GM06990 (cell line): ENCODE results near the gene MRPS22.
"Not testable (repeated sequence)": the region's sequence is repeated elsewhere in the genome, so short reads cannot be mapped to it uniquely, and the experiment has no call there.

Experiments
- DNase-seq: peaks from one replicate; pipeline ENCODE4 v3.0.0-alpha.2; 2011; ENCODE audit not compliant: insufficient read length; ENCODE audit errors: extremely low read depth
- H3K27me3 ChIP-seq: replicated peaks from 2 replicates; pipeline ENCODE4 v1.6.0; 2011; ENCODE audit warnings: low read length; ENCODE audit not compliant: control insufficient read depth, insufficient read depth
- H3K36me3 ChIP-seq: 2 replicates; pipeline ENCODE4 v1.5.1; 2011; ENCODE audit warnings: low read length; ENCODE audit not compliant: control insufficient read depth, insufficient read depth
- H3K4me3 ChIP-seq: replicated peaks from 2 replicates; pipeline ENCODE4 v1.5.1; 2011; ENCODE audit warnings: low read depth, mild to moderate bottlenecking, control low read depth, low read length
- TF ChIP-seq, protein P1 (sequence below): IDR thresholded peaks from 2 replicates; pipeline ENCODE4 v1.5.1; 2011; ENCODE audit warnings: low read length, control low read depth, mild to moderate bottlenecking, inconsistent platforms; ENCODE audit not compliant: insufficient read depth, poor library complexity, severe bottlenecking

Gene MRPS22

DNA sequence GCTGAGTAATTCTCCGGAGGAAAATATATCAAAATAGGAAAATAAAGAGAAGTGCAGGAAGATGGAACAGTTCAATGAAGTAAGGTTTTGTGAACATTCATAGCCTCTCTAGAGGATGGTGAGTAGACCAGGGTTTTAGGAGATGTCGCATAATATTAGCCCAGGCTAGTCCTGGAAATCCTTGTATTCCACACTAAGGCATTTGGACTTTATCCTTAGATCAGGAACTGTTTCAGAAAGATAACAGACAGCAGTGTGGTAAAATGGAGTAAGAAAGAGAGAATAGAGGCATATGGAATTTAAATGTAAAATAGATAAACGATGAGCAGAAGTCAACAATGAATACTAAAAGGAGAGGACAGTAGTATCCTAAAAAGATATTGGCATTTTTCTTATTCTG lies 33.6 kb downstream of the MRPS22 start:
- Histone ChIP-seq H3K27me3 (no peaks in the 10 kb centered on the region), H3K36me3 (peaks cover 16% of the 10 kb centered on the region), H3K4me3 (no peak overlapping the region)
- TF ChIP-seq, protein P1, sequence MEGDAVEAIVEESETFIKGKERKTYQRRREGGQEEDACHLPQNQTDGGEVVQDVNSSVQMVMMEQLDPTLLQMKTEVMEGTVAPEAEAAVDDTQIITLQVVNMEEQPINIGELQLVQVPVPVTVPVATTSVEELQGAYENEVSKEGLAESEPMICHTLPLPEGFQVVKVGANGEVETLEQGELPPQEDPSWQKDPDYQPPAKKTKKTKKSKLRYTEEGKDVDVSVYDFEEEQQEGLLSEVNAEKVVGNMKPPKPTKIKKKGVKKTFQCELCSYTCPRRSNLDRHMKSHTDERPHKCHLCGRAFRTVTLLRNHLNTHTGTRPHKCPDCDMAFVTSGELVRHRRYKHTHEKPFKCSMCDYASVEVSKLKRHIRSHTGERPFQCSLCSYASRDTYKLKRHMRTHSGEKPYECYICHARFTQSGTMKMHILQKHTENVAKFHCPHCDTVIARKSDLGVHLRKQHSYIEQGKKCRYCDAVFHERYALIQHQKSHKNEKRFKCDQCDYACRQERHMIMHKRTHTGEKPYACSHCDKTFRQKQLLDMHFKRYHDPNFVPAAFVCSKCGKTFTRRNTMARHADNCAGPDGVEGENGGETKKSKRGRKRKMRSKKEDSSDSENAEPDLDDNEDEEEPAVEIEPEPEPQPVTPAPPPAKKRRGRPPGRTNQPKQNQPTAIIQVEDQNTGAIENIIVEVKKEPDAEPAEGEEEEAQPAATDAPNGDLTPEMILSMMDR = no peak
- no peak for DNase-seq

- TF ChIP-seq, protein P1 = no peak
- peaks cover 8% of the 10 kb centered on the region for H3K36me3 ChIP-seq
- no peaks in the 10 kb centered on the region for H3K27me3 ChIP-seq
- DNase-seq = no peak
- no peak overlapping the region for H3K4me3 ChIP-seq
These were observed 34.9 kb downstream of the MRPS22 start for GRCh38 chr3:139378587-139379241.

GRCh38 chr3:139380575-139380974 lies 36.8 kb downstream of the MRPS22 start:
- Histone ChIP-seq H3K36me3 (peaks cover 8% of the 10 kb centered on the region), H3K27me3 (no peaks in the 10 kb centered on the region), H3K4me3 (no peak overlapping the region)
- TF ChIP-seq, protein P1 = no peak
- no peak for DNase-seq

DNA sequence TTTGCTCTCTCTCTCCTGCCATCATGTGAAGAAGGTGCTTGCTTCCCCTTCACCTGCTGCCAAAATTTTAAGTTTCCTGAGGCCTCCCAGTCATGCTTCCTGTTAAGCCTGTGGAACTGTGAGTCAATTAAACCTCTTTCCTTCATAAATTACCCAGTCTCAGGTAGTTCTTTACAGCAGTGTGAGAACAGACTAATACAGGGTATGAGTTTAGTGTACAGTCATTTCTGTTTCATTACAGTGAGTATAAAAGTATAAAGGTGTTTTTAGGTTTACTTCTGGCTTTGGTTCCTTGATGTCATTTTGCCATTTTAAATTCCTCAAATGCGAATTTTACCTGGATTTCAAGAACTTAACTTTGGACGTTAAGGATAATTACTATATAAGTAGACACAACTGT lies 38.5 kb downstream of the MRPS22 start:
- not testable (repeated sequence) for H3K4me3 ChIP-seq, H3K27me3 ChIP-seq, DNase-seq, H3K36me3 ChIP-seq

GRCh38 chr3:139388077-139388476 lies 44.3 kb downstream of the MRPS22 start:
- H3K36me3 ChIP-seq = no peaks in the 10 kb centered on the region

GRCh38 chr3:139388821-139389551 lies 45.2 kb downstream of the MRPS22 start:
- Histone ChIP-seq H3K4me3 (peak overlapping the region; percentile 91), H3K36me3 (no peaks in the 10 kb centered on the region), H3K27me3 (no peaks in the 10 kb centered on the region)
- TF ChIP-seq, protein P1 = no peak
- DNase-seq = no peak

More at GRCh38 chr3:139388077-139388476, 44.3 kb downstream of the MRPS22 start:
- DNase-seq = no peak
- TF ChIP-seq, protein P1 = no peak
- Histone ChIP-seq H3K4me3 (peak overlapping the region; percentile 91), H3K27me3 (no peaks in the 10 kb centered on the region)
